ENCODE measurements around the gene NECTIN1.

Gene NECTIN1

GRCh38 chr11:119590651-119591351 lies 138.2 kb downstream of the NECTIN1 start:
- DNase-seq (ENCODE audit: low read depth, low spot score) = no peak
- H3K4me3 ChIP-seq (ENCODE audit: low read depth, low read length) = no peak overlapping the region
- TF ChIP-seq CTCF (IDR thresholded peaks at IDR 0.05; ENCODE audit: insufficient read depth, low read length, missing control alignments) = no peak
- POLR2A ChIA-PET = no interaction called here
- CTCF ChIA-PET = interaction anchor here (1.4 kb wide), 1 partner anchor 138 kb away, joined by 3 read pairs; the partner anchor contains the start of gene NECTIN1

GRCh38 chr11:119589001-119589400 lies 140.0 kb downstream of the NECTIN1 start:
- ChIA-PET POLR2A (no interaction called here), CTCF (no interaction called here)
- no peak for DNase-seq (ENCODE audit: low read depth, low spot score)
- H3K4me3 ChIP-seq (ENCODE audit: low read depth, low read length) = no peak overlapping the region
- no peak for TF ChIP-seq CTCF (IDR thresholded peaks at IDR 0.05; ENCODE audit: insufficient read depth, low read length, missing control alignments)
